Calu3 (cell line): ENCODE data around the gene CDYL2. TPM values are rescaled to one million over a fixed set of nuclear protein-coding genes. Genes with fewer than 3 reads are reported as not detected.
A peak's percentile ranks its signal among the peaks of the same experiment; 100 is the strongest.

Source experiments
- Bru-seq: library from RNA; stranded (reverse); fragments of 400-500 nt; gene quantifications from one replicate; lab custom pipeline; 2021; lab: Mats Ljungman, UMichigan
- BruChase-seq, 2 experiments: library from RNA; stranded (reverse); fragments of 400-500 nt; gene quantifications; one replicate each; lab custom pipeline; 2021; lab: Mats Ljungman, UMichigan
- BruUV-seq: library from RNA; stranded (reverse); fragments of 400-500 nt; replicated peaks from 2 replicates; lab custom pipeline; 2021; lab: Mats Ljungman, UMichigan
- CTCF ChIA-PET: fragments of 300-600 bp; sonication (Branson Sonifier 250); formaldehyde crosslinking; loops from one replicate; lab custom pipeline; 2022; ENCODE audit warnings: antibody characterized with exemption; lab: Charles Lee
- DNase-seq: peaks from one replicate; pipeline ENCODE4 v3.0.0; 2022
- H3K27ac Mint-ChIP-seq: one replicate; pipeline ENCODE4 v1.8.0; 2022; ENCODE audit warnings: mixed read lengths; ENCODE audit not compliant: unreplicated experiment
- H3K27me3 Mint-ChIP-seq: one replicate; pipeline ENCODE4 v1.8.0; 2022; ENCODE audit warnings: mixed read lengths; ENCODE audit not compliant: unreplicated experiment
- H3K36me3 Mint-ChIP-seq: one replicate; pipeline ENCODE4 v1.8.0; 2022; ENCODE audit warnings: mild to moderate bottlenecking, moderate library complexity, mixed read lengths; ENCODE audit not compliant: insufficient read depth, unreplicated experiment
- H3K4me1 Mint-ChIP-seq: one replicate; pipeline ENCODE4 v1.8.0; 2022; ENCODE audit warnings: mild to moderate bottlenecking, low read depth, mixed read lengths; ENCODE audit not compliant: unreplicated experiment
- H3K4me3 Mint-ChIP-seq: one replicate; pipeline ENCODE4 v1.8.0; 2022; ENCODE audit warnings: mild to moderate bottlenecking, low read depth, moderate library complexity, mixed read lengths; ENCODE audit not compliant: unreplicated experiment
- H3K9me3 Mint-ChIP-seq: one replicate; pipeline ENCODE4 v1.8.0; 2022; ENCODE audit warnings: low read depth, mixed read lengths; ENCODE audit not compliant: unreplicated experiment
- CTCF ChIP-seq: fragments of 200-600 bp; IDR thresholded peaks from one replicate; pipeline ENCODE4 v1.8.0; 2022; ENCODE audit warnings: antibody characterized with exemption; ENCODE audit not compliant: unreplicated experiment
- intact Hi-C: fragments of 100-400 bp; cut with micrococcal nuclease; formaldehyde crosslinking; loops from one replicate; pipeline ENCODE4 v1.10.0; 2022; ENCODE audit not compliant: unreplicated experiment
- long read RNA-seq: library from polyadenylated mRNA; stranded (forward); transcript quantifications from one replicate; pipeline ENCODE4 v2.0.0, GENCODE V29; 2022
- total RNA-seq: library from RNA; stranded (reverse); gene quantifications from 2 replicates; pipeline ENCODE4 v1.2.3, GENCODE V29; 2022

Gene CDYL2
- total RNA-seq (1.0 and 1.4 TPM in 2 replicates), Bru-seq, nascent RNA (percentile 28 among the genes with signal in this experiment), BruChase-seq, experiment 1, labeled RNA remaining after a 6-hour chase (percentile 20 among the genes with signal in this experiment), BruChase-seq, experiment 2, labeled RNA remaining after a 2-hour chase (percentile 21 among the genes with signal in this experiment)
- long read RNA-seq: 0 reads

- Mint-ChIP-seq H3K27ac (no peak within 1 kb of the TSS), H3K36me3 (peaks cover 9% of the 10 kb centered on the region), H3K27me3 (peaks cover 49% of the 10 kb centered on the region), H3K4me1 (peaks cover 7% of the 10 kb centered on the region), H3K9me3 (peaks cover 2% of the 10 kb centered on the region), H3K4me3 (peak within 1 kb of the TSS; percentile 92)
- CTCF ChIA-PET: no interaction called here
- DNase-seq: peak; percentile 55
- BruUV-seq: no TSS peak
- TF ChIP-seq CTCF: no peak
- intact Hi-C loops: no loop called here
These were observed at the start of gene CDYL2 for GRCh38 chr16:80804526-80805383. Gene CDYL2, minus strand, starts transcription at chr16:80804598. Its CDS starts 425 bp downstream, at chr16:80804173.

GRCh38 chr16:80852261-80852872, 48.0 kb upstream of the CDYL2 start:
- BruUV-seq: no TSS peak
- CTCF ChIA-PET: no interaction called here
- no peak overlapping the region for H3K27ac Mint-ChIP-seq
- no peak overlapping the region for H3K4me3 Mint-ChIP-seq
- no peaks in the 10 kb centered on the region for H3K9me3 Mint-ChIP-seq
- peaks cover 34% of the 10 kb centered on the region for H3K27me3 Mint-ChIP-seq
- no peaks in the 10 kb centered on the region for H3K4me1 Mint-ChIP-seq
- no peaks in the 10 kb centered on the region for H3K36me3 Mint-ChIP-seq
- TF ChIP-seq CTCF: peak; percentile 71
- intact Hi-C loops: loop anchor here (1.0 kb wide), 1 partner anchor 325 kb away; no protein-coding TSS in a partner anchor
- peak; percentile 46 for DNase-seq

- H3K36me3 Mint-ChIP-seq: no peaks in the 10 kb centered on the region
- no TSS peak for BruUV-seq
- no peaks in the 10 kb centered on the region for H3K9me3 Mint-ChIP-seq
- CTCF ChIA-PET: no interaction called here
- no peak for TF ChIP-seq CTCF
- no peak overlapping the region for H3K4me3 Mint-ChIP-seq
- peaks cover 31% of the 10 kb centered on the region for H3K27me3 Mint-ChIP-seq
- no peak for DNase-seq
- H3K27ac Mint-ChIP-seq: no peak overlapping the region
- H3K4me1 Mint-ChIP-seq: no peaks in the 10 kb centered on the region
- intact Hi-C loops: loop anchor here (1.0 kb wide), 1 partner anchor 325 kb away; no protein-coding TSS in a partner anchor
These were observed 47.4 kb upstream of the CDYL2 start for GRCh38 chr16:80851831-80852230.

GRCh38 chr16:80850757-80851156, 46.4 kb upstream of the CDYL2 start:
- no peak for DNase-seq
- no peak overlapping the region for H3K4me3 Mint-ChIP-seq
- no TSS peak for BruUV-seq
- intact Hi-C loops: no loop called here
- no peak for TF ChIP-seq CTCF
- no peaks in the 10 kb centered on the region for H3K4me1 Mint-ChIP-seq
- no peaks in the 10 kb centered on the region for H3K36me3 Mint-ChIP-seq
- CTCF ChIA-PET: no interaction called here
- H3K9me3 Mint-ChIP-seq: no peaks in the 10 kb centered on the region
- peaks cover 31% of the 10 kb centered on the region for H3K27me3 Mint-ChIP-seq
- no peak overlapping the region for H3K27ac Mint-ChIP-seq
